Stomach (tissue), 9 donors: ENCODE measurements around the gene RANBP10. TPM values are rescaled to one million over a fixed set of nuclear protein-coding genes. Genes with fewer than 3 reads are reported as not detected.
A peak's percentile ranks its signal among the peaks of the same experiment; 100 is the strongest.

Experiments used
- DNase-seq, 2 donors: peaks; one replicate each; pipeline versions ENCODE4 v3.0.0 to v3.0.0-alpha.2; 2013 to 2019
- H3K27ac ChIP-seq, 5 donors: fragments of 200-600 bp in 4 of 5; sonication (generic) in 4 of 5; one replicate each; pipeline ENCODE4 v1.5.1; 2013 to 2019; ENCODE audit warnings: mild to moderate bottlenecking in 1 of 5, moderate library complexity in 1 of 5
- H3K27me3 ChIP-seq, 3 donors: fragments of 200-600 bp; sonication (generic); one replicate each; pipeline ENCODE4 v1.5.1; 2017 to 2019; ENCODE audit warnings: mixed run types in 1 of 3
- H3K36me3 ChIP-seq, 4 donors: fragments of 200-600 bp; sonication (generic); 1 replicate in 3 of 4; 2 replicates in 1 of 4; pipeline ENCODE4 v1.5.1; 2016 to 2019
- H3K4me1 ChIP-seq, 4 donors: fragments of 200-600 bp; sonication (generic); one replicate each; pipeline ENCODE4 v1.5.1; 2016 to 2019
- H3K4me3 ChIP-seq, 4 donors: fragments of 200-600 bp; sonication (generic) in 3 of 4; one replicate each; pipeline ENCODE4 v1.5.1; 2016 to 2019; ENCODE audit warnings: mild to moderate bottlenecking in 1 of 4
- H3K9me3 ChIP-seq, 4 donors: fragments of 200-600 bp; sonication (generic); one replicate each; pipeline ENCODE4 v1.5.1; 2016 to 2019
- EP300 ChIP-seq: sonication (generic); formaldehyde crosslinking; IDR thresholded peaks from one replicate; pipeline ENCODE4 v1.6.1; 2017; ENCODE audit warnings: antibody characterized with exemption
- POLR2A ChIP-seq, 4 donors: fragments of 450-650 bp; IDR thresholded peaks; one replicate each; pipeline ENCODE4 v1.6.1; 2016; ENCODE audit warnings: antibody characterized with exemption in 4 of 4, control low read depth in 2 of 4, mild to moderate bottlenecking in 1 of 4, moderate library complexity in 1 of 4
- POLR2AphosphoS5 ChIP-seq, 3 donors: sonication (generic); formaldehyde crosslinking; IDR thresholded peaks; one replicate each; pipeline ENCODE4 v1.6.1; 2016; ENCODE audit warnings: antibody characterized with exemption in 3 of 3
- WGBS, 5 donors: extraction: QIAGEN DNeasy Blood & Tissue Kit in 3 of 5; methylation state at CpG; one replicate each; pipeline versions ENCODE4 v1.1.5 to v1.1.7; 2013 to 2018; 5-methylcytosine and 5-hydroxymethylcytosine counted together
- intact Hi-C: fragments of 100-400 bp; cut with DNase I; formaldehyde crosslinking; loops from one replicate; pipeline ENCODE4 v1.15.1; 2023; ENCODE audit warnings: low total_unique reads
- polyA plus RNA-seq, 3 donors: library from polyadenylated mRNA; stranded (reverse); fragments of 200-250 nt; gene quantifications; one replicate each; pipeline ENCODE4 v1.2.3, GENCODE V29; 2013
- total RNA-seq, 5 donors: library from RNA; depleted of rRNA; stranded (reverse); fragments of >200 nt; gene quantifications; one replicate each; pipeline versions ENCODE4 v1.1.0 to v1.2.3, GENCODE V29; 2014 to 2016
- TF ChIP-seq, protein P1 (sequence below), 7 experiments: fragments of 450-650 bp in 4 of 7; fragments of 200-600 bp in 3 of 7; sonication (generic) in 3 of 7; IDR thresholded peaks; one replicate each; pipeline ENCODE4 v1.5.1; 2016 to 2019; ENCODE audit warnings: antibody characterized with exemption in 7 of 7, control low read depth in 2 of 7, mild to moderate bottlenecking in 1 of 7
- donor health status: healthy with polysubstance abuse.
- donor health status: Bipolar disorder and iron deficiency.
- donor health status: healthy.

RANBP10 gene
- total and polyA plus RNA-seq, 8 donors, result 2.9 to 37.3 (median 8.0) TPM

DNA sequence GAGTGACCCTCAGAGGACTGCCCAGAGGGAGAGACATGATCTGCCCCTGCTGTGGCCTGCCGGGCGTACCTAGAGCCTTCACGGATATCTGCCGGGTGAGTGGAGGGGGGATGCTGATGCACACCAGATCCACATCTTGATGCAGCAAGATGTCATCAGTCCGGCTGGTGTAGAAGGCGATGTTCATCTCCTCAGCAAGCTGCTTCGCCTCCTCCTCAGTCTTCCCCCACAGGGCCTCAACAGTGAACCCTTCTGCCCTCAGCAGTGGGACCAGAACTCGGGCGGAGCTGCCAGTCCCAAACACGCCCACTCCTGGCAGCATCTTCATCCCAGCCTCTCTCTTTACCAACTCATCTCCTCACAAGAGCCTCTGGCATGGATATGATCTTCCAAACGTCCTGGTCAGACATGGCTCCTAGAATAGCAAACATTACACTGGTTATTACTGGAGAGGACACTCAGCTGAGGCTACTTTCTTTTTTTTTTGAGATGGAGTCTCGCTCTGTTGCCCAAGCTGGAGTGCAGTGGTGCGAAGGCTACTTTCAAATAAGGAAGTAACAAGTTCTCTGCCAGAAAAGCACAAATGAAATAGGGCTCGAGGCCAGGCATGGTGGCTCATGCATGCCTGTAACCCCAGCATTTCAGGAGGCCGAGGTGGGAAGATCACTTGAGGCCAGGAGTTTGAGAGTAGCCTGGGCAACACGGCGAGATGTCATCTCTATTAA is 120.8 kb downstream of the RANBP10 start:
- peak overlapping the region in 2 of 5 donors; percentile 11 to 50 for H3K27ac ChIP-seq
- WGBS, 5 donors, result 89 to 93% (median 90%) methylated on average over 17 of the region's 17 CpGs
- no peaks in the 10 kb centered on the region for H3K27me3 ChIP-seq
- H3K4me1 ChIP-seq, result peaks cover 0 to 9% (median 0%) of the 10 kb centered on the region in 4 donors
- intact Hi-C loops, result no loop called here
- DNase-seq, result no peak
- TF ChIP-seq, protein P1, sequence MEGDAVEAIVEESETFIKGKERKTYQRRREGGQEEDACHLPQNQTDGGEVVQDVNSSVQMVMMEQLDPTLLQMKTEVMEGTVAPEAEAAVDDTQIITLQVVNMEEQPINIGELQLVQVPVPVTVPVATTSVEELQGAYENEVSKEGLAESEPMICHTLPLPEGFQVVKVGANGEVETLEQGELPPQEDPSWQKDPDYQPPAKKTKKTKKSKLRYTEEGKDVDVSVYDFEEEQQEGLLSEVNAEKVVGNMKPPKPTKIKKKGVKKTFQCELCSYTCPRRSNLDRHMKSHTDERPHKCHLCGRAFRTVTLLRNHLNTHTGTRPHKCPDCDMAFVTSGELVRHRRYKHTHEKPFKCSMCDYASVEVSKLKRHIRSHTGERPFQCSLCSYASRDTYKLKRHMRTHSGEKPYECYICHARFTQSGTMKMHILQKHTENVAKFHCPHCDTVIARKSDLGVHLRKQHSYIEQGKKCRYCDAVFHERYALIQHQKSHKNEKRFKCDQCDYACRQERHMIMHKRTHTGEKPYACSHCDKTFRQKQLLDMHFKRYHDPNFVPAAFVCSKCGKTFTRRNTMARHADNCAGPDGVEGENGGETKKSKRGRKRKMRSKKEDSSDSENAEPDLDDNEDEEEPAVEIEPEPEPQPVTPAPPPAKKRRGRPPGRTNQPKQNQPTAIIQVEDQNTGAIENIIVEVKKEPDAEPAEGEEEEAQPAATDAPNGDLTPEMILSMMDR (IDR thresholded peaks at IDR 0.05), result no peak
- TF ChIP-seq POLR2AphosphoS5 (IDR thresholded peaks at IDR 0.05) (no peak), EP300 (no peak), POLR2A (IDR thresholded peaks at IDR 0.05) (no peak)
- H3K4me3 ChIP-seq, result no peak overlapping the region
- peaks cover 7 to 54% (median 38%) of the 10 kb centered on the region in 4 donors for H3K36me3 ChIP-seq
- H3K9me3 ChIP-seq, result no peaks in the 10 kb centered on the region

DNA sequence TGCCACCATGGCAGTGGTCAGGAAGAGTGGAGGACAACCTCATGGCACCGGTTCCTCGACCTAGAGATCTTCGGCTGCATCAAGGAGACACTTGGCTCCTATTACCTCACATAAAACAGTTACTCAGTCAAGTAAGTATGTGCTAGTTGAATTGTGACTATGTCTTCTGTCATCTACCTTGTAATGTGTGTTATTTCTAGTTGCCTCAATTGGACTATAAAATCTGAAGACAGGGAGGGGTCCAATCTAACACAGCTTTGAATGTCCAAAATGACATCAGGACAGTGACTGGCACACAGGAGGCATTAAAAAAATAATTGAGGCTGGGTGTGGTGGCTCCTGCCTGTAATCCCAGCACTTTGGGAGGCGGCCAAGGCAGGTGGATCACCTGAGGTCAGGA is 122.6 kb downstream of the RANBP10 start:
- 88 to 96% (median 95%) methylated on average over 4 of the region's 4 CpGs for WGBS, 5 donors
- no peak overlapping the region for H3K4me3 ChIP-seq
- peaks cover 12 to 63% (median 43%) of the 10 kb centered on the region in 4 donors for H3K36me3 ChIP-seq
- H3K27me3 ChIP-seq, result no peaks in the 10 kb centered on the region
- intact Hi-C loops, result no loop called here
- H3K9me3 ChIP-seq, result no peaks in the 10 kb centered on the region
- peaks cover 0 to 9% (median 1%) of the 10 kb centered on the region in 4 donors for H3K4me1 ChIP-seq
- no peak for DNase-seq
- H3K27ac ChIP-seq, result no peak overlapping the region
- TF ChIP-seq, protein P1 (IDR thresholded peaks at IDR 0.05), result no peak
- TF ChIP-seq POLR2A (IDR thresholded peaks at IDR 0.05) (no peak), POLR2AphosphoS5 (IDR thresholded peaks at IDR 0.05) (no peak), EP300 (no peak)

DNA sequence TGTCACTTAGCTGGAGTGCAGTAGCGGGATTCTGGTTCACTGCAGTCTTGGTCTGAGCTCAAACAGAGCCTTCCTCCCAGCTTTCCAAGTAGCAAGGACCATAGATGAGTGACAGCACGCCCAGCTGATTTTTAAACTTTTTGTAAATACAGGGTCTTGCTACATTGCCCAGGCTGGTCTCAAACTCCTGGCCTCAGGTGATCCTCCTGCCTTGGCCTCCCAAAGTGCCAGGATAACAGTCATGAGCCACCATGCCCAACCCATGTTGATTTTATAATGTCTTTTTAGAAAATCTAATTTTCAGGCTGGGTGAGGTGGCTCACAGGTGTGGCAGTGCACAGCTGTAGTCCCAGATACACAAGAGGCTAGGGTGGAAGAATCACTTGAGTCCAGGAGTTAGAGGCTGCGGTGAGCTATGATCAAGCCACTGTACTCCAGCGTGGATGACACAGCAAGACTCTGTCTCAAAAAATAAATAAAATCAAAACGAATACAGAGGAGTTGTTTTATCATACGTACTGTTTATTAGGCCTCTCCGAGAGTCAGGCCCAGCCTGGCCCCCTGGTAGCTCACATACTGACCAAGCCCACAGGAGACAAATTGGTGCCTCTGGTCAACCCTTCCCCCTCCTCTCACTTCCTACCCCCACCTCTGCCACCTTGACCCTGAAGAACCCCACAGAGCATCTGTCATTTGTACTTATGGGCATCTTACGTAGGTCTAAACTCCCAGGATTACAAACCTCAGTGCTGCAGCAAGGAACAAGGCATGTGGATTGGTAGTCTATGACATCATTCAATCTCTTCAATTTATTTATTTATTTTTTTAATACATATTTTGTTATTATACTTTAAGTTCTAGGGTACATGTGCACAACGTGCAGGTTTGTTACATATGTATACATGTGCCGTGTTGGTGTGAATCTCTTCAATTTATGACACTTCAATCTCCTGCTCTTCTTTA is 126.1 kb downstream of the RANBP10 start:
- no peak overlapping the region for H3K27ac ChIP-seq

More for the DNA sequence above, 126.1 kb downstream of the RANBP10 start:
- 90 to 94% (median 91%) methylated on average over 10 of the region's 10 CpGs for WGBS, 5 donors
- Histone ChIP-seq H3K36me3 (peaks cover 9 to 62% (median 43%) of the 10 kb centered on the region in 4 donors), H3K4me3 (no peak overlapping the region), H3K4me1 (peaks cover 0 to 11% (median 5%) of the 10 kb centered on the region in 4 donors), H3K27me3 (no peaks in the 10 kb centered on the region), H3K9me3 (no peaks in the 10 kb centered on the region)
- no peak for DNase-seq
- TF ChIP-seq EP300 (no peak), POLR2A (IDR thresholded peaks at IDR 0.05) (no peak), POLR2AphosphoS5 (IDR thresholded peaks at IDR 0.05) (no peak)
- TF ChIP-seq, protein P1 (IDR thresholded peaks at IDR 0.05), result no peak
- intact Hi-C loops, result no loop called here
